KMS-11 (cell line): ENCODE data around the gene TGFBI.

Experiments
- H2AFZ ChIP-seq: fragments of 200-600 bp; sonication (generic); 2 replicates; pipeline ENCODE4 v1.6.1; 2016; ENCODE audit warnings: antibody characterized with exemption, mixed run types, low read depth
- H3K27ac ChIP-seq: fragments of 200-600 bp; sonication (generic); 2 replicates; pipeline ENCODE4 v1.6.1; 2016; ENCODE audit warnings: mild to moderate bottlenecking, mixed run types
- H3K27me3 ChIP-seq: fragments of 200-600 bp; sonication (generic); 2 replicates; pipeline ENCODE4 v1.6.1; 2017; ENCODE audit warnings: mild to moderate bottlenecking, low read depth, mixed run types, moderate library complexity; ENCODE audit not compliant: insufficient read depth
- H3K36me3 ChIP-seq: fragments of 200-600 bp; sonication (generic); 2 replicates; pipeline ENCODE4 v1.6.1; 2017; ENCODE audit warnings: mild to moderate bottlenecking, mixed run types; ENCODE audit not compliant: insufficient read depth
- H3K4me1 ChIP-seq: fragments of 200-600 bp; sonication (generic); 2 replicates; pipeline ENCODE4 v1.6.1; 2016; ENCODE audit warnings: mild to moderate bottlenecking, low read depth, mixed run types; ENCODE audit not compliant: poor library complexity, severe bottlenecking
- H3K4me2 ChIP-seq: fragments of 200-600 bp; sonication (generic); 2 replicates; pipeline ENCODE4 v1.7.0; 2016; ENCODE audit warnings: mild to moderate bottlenecking, mixed run types
- H3K4me3 ChIP-seq: fragments of 200-600 bp; sonication (generic); IDR thresholded peaks from 2 replicates; pipeline ENCODE4 v1.6.1; 2017; ENCODE audit warnings: low read depth, low read length, mixed read lengths; ENCODE audit not compliant: insufficient read depth
- H3K79me2 ChIP-seq: fragments of 200-600 bp; sonication (generic); 2 replicates; pipeline ENCODE4 v1.6.1; 2016; ENCODE audit warnings: low read depth, mixed run types; ENCODE audit not compliant: insufficient read depth
- H3K9ac ChIP-seq: fragments of 200-600 bp; sonication (generic); 2 replicates; pipeline ENCODE4 v1.6.1; 2016; ENCODE audit warnings: mild to moderate bottlenecking, mixed run types
- H4K20me1 ChIP-seq: fragments of 200-600 bp; sonication (generic); 2 replicates; pipeline ENCODE4 v1.6.1; 2016; ENCODE audit warnings: mild to moderate bottlenecking, mixed run types; ENCODE audit not compliant: insufficient read depth
- CTCF ChIP-seq: fragments of 200-600 bp; sonication (generic); conservative IDR thresholded peaks from 2 replicates; pipeline ENCODE4 v1.6.1; 2017; ENCODE audit warnings: low read depth, mild to moderate bottlenecking, antibody characterized with exemption, low read length, moderate library complexity, mixed read lengths

TGFBI gene

GRCh38 chr5:135989686-135990085, 39.1 kb upstream of the TGFBI start:
- no peaks in the 10 kb centered on the region for H3K79me2 ChIP-seq
- no peaks in the 10 kb centered on the region for H3K36me3 ChIP-seq
- no peak overlapping the region for H3K4me2 ChIP-seq
- H3K27me3 ChIP-seq, result no peaks in the 10 kb centered on the region
- H4K20me1 ChIP-seq, result no peaks in the 10 kb centered on the region
- H3K4me1 ChIP-seq, result no peaks in the 10 kb centered on the region
- H3K4me3 ChIP-seq, result no peak overlapping the region
- no peak overlapping the region for H3K27ac ChIP-seq
- no peak overlapping the region for H2AFZ ChIP-seq
- no peak for TF ChIP-seq CTCF
- H3K9ac ChIP-seq, result no peak overlapping the region

GRCh38 chr5:135990528-135991255, 38.1 kb upstream of the TGFBI start:
- Histone ChIP-seq H4K20me1 (no peaks in the 10 kb centered on the region), H3K79me2 (no peaks in the 10 kb centered on the region), H3K27me3 (no peaks in the 10 kb centered on the region), H3K4me2 (no peak overlapping the region), H3K4me3 (no peak overlapping the region), H3K9ac (no peak overlapping the region), H3K36me3 (no peaks in the 10 kb centered on the region), H2AFZ (no peak overlapping the region), H3K27ac (no peak overlapping the region), H3K4me1 (no peaks in the 10 kb centered on the region)
- no peak for TF ChIP-seq CTCF

- Histone ChIP-seq H3K79me2 (no peaks in the 10 kb centered on the region), H3K27me3 (no peaks in the 10 kb centered on the region), H3K4me1 (no peaks in the 10 kb centered on the region), H3K4me3 (no peak overlapping the region), H2AFZ (no peak overlapping the region), H4K20me1 (no peaks in the 10 kb centered on the region), H3K27ac (no peak overlapping the region), H3K36me3 (no peaks in the 10 kb centered on the region), H3K9ac (no peak overlapping the region), H3K4me2 (no peak overlapping the region)
- TF ChIP-seq CTCF, result no peak
Observed at GRCh38 chr5:135991429-135991828, 37.4 kb upstream of the TGFBI start.

- Histone ChIP-seq H3K27me3 (no peaks in the 10 kb centered on the region), H3K36me3 (no peaks in the 10 kb centered on the region), H3K79me2 (no peaks in the 10 kb centered on the region), H3K4me2 (no peak overlapping the region), H3K9ac (no peak overlapping the region), H3K4me3 (no peak overlapping the region), H3K4me1 (no peaks in the 10 kb centered on the region), H2AFZ (no peak overlapping the region), H4K20me1 (no peaks in the 10 kb centered on the region), H3K27ac (no peak overlapping the region)
- TF ChIP-seq CTCF, result no peak
Observed at GRCh38 chr5:135993335-135993879, 35.4 kb upstream of the TGFBI start.
